Ramos (cell line): ENCODE measurements around the gene HERPUD1.
"Not testable (repeated sequence)": the region's sequence is repeated elsewhere in the genome, so short reads cannot be mapped to it uniquely, and the experiment has no call there.

Experiments used
- in situ Hi-C: fragments of 300-500 bp; cut with MboI; formaldehyde crosslinking; loops from one replicate; pipeline ENCODE4 v1.14.3; 2022; ENCODE audit warnings: low sequenced_read_pairs; ENCODE audit not compliant: unreplicated experiment

HERPUD1 gene

GRCh38 chr16:56989988-56990387 is 58.0 kb downstream of the HERPUD1 start:
- in situ Hi-C loops: no loop called here

- in situ Hi-C loops: no loop called here
These were observed 58.7 kb downstream of the HERPUD1 start for GRCh38 chr16:56990407-56991286.

- in situ Hi-C loops: not testable (repeated sequence)
These were observed 60.5 kb downstream of the HERPUD1 start for GRCh38 chr16:56992431-56992830.

GRCh38 chr16:56993204-56993603 is 61.3 kb downstream of the HERPUD1 start:
- in situ Hi-C loops: no loop called here

- in situ Hi-C loops: no loop called here
These were observed 62.4 kb downstream of the HERPUD1 start for GRCh38 chr16:56994311-56994710.
